Kidney tubule cell (primary cell): ENCODE measurements around the gene TRIM42.

Experiments used
- DNase-seq: peaks from one replicate; pipeline ENCODE4 v3.0.0-alpha.2; 2018; ENCODE audit warnings: low spot score

TRIM42 gene

DNA sequence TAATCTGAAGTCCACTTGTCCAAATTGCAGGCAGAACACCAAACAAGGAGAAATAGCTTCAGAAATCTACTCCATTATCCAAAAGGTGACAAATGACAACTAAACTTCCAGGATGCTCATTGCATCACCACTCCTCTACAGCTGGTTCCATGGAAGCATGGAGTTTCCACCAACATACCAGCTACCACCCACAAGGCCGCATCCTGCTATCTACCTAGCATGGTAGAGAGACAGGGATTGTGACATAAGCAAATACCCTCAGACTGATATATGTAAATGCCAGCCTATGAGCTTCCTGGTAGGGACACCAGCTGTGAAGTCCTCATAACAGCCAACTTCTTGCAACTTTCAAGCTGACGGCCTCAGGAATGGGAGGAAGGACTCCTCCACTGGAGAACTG lies at the start of gene TRIM42:
TRIM42 (plus strand) TSS at position 301 of the 400 bp plus-strand sequence. CDS start 166 bp downstream, outside the sequence.
- DNase-seq: no peak

DNA sequence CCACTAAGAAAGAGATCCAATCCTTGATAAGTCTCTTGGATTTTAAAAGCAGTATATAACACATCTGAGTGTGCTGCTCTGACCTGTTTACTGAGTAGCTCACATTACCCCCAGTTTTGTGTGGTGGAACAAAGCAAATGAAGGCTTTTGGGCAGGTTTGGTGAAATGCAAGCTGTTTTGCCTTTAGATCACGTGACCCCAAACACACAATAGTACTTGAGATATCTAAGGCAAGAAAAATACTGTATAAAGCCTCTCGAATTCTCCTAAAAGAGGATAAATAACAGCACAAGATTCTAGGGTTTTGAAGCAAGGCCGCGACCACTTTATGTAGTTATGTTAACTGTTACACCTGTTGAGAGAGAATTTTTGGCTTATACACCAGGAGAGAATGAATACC lies 49.3 kb upstream of the TRIM42 start:
- DNase-seq: no peak

GRCh38 chr3:140629357-140630137 lies 48.3 kb upstream of the TRIM42 start:
- DNase-seq: peak; percentile 96

DNA sequence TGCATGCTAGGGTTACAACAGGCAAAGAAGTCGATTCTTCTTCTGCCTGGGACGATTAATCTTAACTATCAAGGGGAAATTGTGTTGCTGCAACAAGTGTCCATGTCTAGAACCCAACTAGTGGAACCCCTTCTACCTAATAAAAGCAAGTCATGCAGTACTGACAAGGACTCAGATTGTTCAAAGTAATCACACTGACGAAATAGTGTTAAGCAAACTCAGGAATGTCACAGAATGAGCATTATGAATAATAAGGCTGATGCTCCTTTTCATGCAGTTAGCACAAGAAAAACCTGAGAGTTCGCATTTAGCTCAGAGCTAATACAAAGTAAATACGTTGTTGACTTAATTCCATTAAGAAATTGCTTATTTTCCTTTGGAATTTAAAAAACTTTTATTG lies 47.5 kb upstream of the TRIM42 start:
- DNase-seq: no peak

DNA sequence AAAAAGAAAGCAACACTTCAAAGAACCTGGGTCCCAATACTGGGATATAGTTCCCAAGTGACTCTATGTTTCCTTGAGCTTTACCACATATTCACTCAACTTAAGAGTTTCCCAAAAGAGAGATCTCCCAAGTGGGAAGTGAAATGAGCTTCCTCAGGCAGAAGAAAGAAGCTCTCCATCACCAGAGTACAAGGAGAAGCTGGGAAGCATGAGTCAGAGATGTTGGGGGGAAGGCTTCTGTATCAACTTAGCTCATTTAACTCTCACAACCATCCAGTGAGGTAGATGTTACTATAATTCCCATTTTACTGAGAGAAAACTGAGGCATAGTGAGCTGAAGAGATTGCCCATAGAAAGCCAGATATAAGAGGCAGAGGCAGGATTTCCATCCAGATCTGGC lies 47.0 kb upstream of the TRIM42 start:
- peak; percentile 42 for DNase-seq

GRCh38 chr3:140635276-140635675 lies 42.6 kb upstream of the TRIM42 start:
- no peak for DNase-seq

GRCh38 chr3:140636406-140637138 lies 41.3 kb upstream of the TRIM42 start:
- DNase-seq: peak; percentile 56

DNA sequence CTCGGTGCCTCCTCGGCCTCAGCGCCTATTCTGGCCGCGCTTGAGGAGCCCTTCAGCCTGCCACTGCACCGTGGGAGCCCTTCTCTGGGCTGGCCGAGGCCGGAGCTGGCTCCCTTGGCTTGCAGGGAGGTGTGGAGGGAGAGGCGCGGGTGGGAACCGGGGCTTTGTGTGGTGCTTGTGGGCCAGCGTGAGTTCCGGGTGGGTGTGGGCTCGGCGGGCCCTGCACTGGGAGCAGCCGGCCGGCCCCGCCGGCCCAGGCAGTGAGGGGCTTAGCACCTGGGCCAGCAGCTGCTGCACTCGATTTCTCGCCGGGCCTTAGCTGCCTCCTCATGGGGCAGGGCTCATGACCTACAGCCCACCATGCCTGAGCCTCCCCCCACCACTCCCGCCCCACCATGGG lies 26.6 kb upstream of the TRIM42 start:
- no peak for DNase-seq

GRCh38 chr3:140655678-140656077 lies 22.2 kb upstream of the TRIM42 start:
- DNase-seq: no peak

DNA sequence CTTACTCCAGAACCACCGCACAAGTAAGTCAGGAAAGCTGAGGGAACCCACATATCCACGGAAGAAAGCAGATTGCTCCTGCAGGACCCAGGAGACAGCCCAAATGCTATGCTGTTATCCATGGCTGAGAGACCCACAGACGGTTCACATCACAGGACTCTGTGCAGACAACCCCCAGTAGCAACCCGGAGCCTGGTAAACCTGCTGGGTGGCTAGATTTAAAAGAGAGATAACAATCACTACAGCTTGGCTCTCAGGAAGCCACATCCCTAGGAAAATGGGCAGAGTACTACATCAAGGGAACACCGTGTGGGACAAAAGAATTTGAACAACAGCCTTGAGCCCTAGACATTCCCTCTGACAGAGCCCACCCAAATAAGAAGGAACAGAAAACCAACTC lies 13.8 kb upstream of the TRIM42 start:
- no peak for DNase-seq

GRCh38 chr3:140682586-140682985 lies 4.7 kb downstream of the TRIM42 start:
- DNase-seq: no peak

DNA sequence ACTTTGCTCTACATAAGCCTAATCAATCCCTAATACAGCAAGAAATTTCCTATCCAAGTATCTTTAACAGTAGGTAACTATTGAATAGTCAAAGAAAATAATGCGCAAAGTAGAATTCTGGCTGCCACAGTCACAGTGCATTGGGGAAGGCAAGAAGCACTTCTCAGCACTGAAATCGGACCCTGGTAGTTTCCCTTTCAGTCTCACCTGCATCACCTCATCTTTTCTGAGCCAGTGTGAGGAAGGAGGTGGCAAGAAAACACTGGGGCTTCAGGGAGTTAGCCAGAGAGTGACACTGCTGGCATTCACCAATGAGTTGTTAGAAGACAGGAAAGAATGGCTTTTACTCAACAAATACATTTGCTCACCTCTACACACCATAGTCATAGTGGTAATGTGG lies 8.3 kb downstream of the TRIM42 start:
- no peak for DNase-seq

GRCh38 chr3:140686948-140687347 lies 9.1 kb downstream of the TRIM42 start:
- no peak for DNase-seq

GRCh38 chr3:140695361-140696061 lies 17.6 kb downstream of the TRIM42 start:
- DNase-seq: no peak

DNA sequence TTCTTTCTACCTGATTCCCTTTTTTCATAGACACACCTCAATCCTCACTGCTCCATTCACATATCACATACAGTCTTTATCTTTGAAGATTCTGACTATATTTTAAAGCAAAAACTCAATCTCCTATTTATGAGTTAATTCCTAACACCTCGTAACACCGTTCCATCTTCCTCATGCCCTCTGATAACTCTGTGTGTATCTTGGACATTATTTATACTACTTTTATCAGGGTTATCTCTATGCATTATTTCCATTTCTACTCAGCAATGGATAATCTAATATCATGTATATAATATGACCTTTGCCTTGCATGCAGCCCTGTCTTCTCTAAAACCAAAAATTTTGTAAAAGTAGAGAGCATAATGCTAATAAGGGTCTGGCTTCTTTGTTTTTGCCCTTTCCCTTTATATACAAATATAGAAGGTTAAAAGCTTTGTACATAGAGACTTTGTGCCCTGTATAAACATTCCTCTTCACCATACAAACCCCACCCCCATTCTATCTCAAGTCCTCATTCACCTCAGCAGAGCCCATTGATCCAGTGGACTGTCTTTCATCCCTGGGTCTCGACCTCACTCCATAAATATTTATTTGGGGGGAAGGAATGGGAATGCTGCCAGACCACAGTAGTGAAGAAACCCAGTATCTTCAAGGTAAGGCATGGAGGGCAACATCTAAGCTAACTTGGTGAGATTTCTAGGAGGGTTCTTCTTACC lies 21.8 kb downstream of the TRIM42 start:
- no peak for DNase-seq

- DNase-seq: no peak
Measured at GRCh38 chr3:140702281-140702680, 24.4 kb downstream of the TRIM42 start.

DNA sequence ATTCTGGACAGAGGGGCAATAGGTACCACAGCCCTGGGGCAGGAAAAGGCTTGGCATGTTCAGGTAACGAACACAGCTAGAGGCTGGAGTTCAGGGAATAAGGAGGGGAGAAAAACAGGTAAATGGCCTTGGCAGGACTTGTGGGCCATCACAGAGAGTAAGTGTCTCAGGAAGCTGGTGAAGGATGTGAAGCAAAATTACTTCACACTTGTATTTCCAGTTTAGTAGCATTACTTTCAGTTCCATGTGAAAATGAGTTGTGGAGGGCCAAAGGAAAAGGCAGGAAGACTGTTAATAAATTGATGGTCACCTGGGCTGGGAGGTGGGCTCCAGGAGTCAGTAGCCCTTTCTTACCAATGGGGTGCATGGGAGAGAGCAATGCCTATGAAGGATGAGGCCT lies 25.6 kb downstream of the TRIM42 start:
- DNase-seq: no peak

DNA sequence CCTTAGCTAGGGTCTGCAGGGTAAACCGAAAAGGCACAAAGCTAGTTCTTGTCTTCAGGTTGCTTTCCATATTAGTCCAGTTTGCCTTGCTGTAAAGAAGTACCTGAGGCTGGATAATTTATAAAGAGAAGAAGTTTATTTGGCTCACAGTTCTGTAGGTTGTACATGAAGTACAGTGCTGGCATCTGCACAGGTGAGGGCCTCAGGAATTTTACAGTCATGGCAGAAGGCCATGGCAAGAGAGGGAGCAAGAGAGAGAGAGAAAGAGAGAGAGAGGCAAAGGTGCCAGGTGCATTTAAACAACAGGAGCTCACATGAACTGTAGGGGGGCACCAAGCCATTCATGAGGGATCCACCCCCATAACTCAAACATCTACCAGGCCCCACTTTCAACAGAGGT lies 26.9 kb downstream of the TRIM42 start:
- DNase-seq: no peak

DNA sequence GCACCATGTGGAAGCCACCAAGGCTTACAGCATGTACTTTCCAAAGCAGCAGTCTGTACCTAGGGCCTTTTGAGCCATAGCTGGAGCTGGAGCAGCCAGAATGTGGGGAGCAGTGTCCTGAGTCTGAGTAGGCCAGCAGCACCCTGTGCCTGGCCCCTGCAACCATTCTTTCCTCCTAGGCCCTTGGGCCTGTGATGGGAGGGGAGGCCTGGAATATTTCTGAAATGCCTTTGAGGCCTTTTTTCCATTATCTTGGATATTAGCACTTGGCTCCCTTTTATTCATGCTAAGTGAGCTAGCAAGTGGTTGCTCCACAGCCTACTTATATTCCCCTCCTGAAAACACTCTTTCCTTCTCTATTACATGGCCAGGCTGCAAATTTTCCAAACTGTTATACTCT lies 28.1 kb downstream of the TRIM42 start:
- no peak for DNase-seq

DNA sequence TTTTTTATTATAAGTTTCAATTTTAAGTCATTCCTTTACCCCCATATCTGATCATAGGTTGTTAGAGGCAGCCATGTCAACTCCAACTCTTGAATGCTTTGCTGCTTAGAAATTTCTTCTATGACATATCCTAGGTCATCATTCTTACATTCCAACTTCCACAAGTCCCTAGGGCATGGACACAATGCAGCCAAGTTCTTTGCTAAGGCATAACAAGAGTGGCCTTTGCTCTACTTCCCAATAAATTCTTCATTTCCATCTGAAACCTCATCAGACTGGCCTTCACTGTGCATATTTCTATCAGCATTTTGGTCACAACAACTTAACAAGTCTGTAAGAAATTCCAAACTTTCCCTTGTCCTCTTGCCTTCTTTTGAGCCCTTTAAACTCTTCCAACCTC lies 28.5 kb downstream of the TRIM42 start:
- DNase-seq: no peak

- DNase-seq: no peak
Measured at GRCh38 chr3:140708815-140709214, 31.0 kb downstream of the TRIM42 start.

DNA sequence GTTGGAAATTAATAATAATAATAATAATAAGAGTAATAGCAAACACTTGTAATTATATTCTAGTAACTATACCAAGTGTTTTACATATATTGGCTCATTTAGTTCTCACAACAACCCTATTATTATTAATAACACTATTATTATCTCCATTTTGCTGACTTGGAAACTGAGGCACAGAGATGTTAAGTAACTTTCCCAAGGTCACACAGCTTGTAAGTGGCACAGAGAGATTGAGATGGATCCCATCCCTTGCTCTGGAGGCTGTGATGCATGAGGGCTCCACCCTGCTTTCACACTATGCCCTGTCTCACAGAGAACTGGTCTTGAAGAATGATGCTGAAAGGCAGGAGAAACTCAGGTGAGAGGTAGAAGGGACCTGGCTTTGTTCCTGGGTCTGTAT lies 31.9 kb downstream of the TRIM42 start:
- no peak for DNase-seq
